ENCODE measurements around the gene OR13C4. TPM values are rescaled to one million over a fixed set of nuclear protein-coding genes. Genes with fewer than 3 reads are reported as not detected.
"Not testable (repeated sequence)": the region's sequence is repeated elsewhere in the genome, so short reads cannot be mapped to it uniquely, and the experiment has no call there.

OR13C4 gene
- total RNA-seq (not detected), total RNA-seq (0 reads per million in 2 donors)

- H3K9me3 ChIP-seq (ENCODE audit: control insufficient read depth, low read length, poor library complexity, severe bottlenecking) = no peaks in the 10 kb centered on the region
- ATAC-seq = no peak
- DNase-seq = no peak
- Mint-ChIP-seq H3K27me3 (no peaks in the 10 kb centered on the region), H3K4me1 (no peaks in the 10 kb centered on the region), H3K27ac (no peak within 1 kb of the TSS), H3K36me3 (ENCODE audit: low read depth) (no peaks in the 10 kb centered on the region), H3K4me3 (no peak within 1 kb of the TSS)
Measured at GRCh38 chr9:104527109-104527508, at the start of gene OR13C4. OR13C4 (minus strand) TSS chr9:104527209; CDS start chr9:104527209, 0 bp downstream.

DNA sequence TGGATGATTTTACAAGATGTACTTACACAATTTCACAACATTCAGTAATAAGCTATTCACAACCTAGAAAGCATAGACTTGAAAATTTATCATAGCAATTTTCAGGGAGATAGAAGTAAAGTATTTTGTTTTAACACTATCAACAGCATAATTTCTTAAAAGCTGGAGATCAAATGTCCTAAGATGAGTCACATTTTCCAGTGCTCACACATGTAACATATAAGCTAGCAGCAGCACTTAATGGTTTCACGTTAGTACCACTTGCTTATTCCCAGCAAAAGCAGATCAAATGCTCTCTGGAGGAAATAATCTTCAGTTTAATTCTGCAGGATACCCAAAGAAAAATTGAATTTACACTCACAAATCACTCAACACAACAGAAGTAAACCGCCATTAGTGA lies 48.4 kb upstream of the OR13C4 start:
- Mint-ChIP-seq H3K4me3 (no peak overlapping the region), H3K27ac (no peak overlapping the region), H3K4me1 (no peaks in the 10 kb centered on the region), H3K36me3 (ENCODE audit: low read depth) (no peaks in the 10 kb centered on the region), H3K27me3 (no peaks in the 10 kb centered on the region)
- DNase-seq (no peak), ATAC-seq (no peak)
- no peaks in the 10 kb centered on the region for H3K9me3 ChIP-seq (ENCODE audit: control insufficient read depth, low read length, poor library complexity, severe bottlenecking)

GRCh38 chr9:104572612-104573011 lies 45.6 kb upstream of the OR13C4 start:
- Mint-ChIP-seq H3K27ac (no peak overlapping the region), H3K4me1 (no peaks in the 10 kb centered on the region), H3K4me3 (no peak overlapping the region), H3K27me3 (no peaks in the 10 kb centered on the region), H3K36me3 (ENCODE audit: low read depth) (no peaks in the 10 kb centered on the region)
- DNase-seq (no peak), ATAC-seq (no peak)
- H3K9me3 ChIP-seq (ENCODE audit: control insufficient read depth, low read length, poor library complexity, severe bottlenecking) = no peaks in the 10 kb centered on the region

- DNase-seq = no peak
- Mint-ChIP-seq H3K27ac (no peak within 1 kb of the TSS), H3K27me3 (no peaks in the 10 kb centered on the region)
Measured at GRCh38 chr9:104568868-104569267, 41.9 kb upstream of the OR13C4 start, which contains the start of gene OR13C8. OR13C8 (plus strand) TSS chr9:104569168; CDS start chr9:104569168, 0 bp downstream.

DNA sequence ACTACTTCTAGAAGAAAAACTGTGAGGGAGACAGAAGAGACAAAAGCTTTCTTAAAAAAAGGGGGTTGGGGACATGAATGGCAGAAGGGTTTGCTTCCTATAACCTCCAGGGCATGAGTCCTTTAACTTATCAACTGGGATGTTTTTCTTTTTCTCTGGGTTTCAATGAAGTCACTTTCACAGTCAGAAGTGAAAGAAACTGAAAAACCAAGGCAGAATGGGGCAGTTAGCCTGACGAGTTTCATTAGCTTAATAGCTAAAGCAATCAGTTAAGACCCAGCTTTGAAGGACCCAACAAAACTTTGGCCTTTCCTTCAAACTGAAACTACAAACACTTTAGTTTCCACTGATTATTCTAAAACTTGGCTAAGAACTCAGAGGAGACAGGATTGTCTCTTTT lies 37.3 kb upstream of the OR13C4 start:
- no peaks in the 10 kb centered on the region for H3K27me3 Mint-ChIP-seq
- ATAC-seq (no peak), DNase-seq (no peak)
- H3K4me1 Mint-ChIP-seq = no peaks in the 10 kb centered on the region
- no peaks in the 10 kb centered on the region for H3K36me3 Mint-ChIP-seq (ENCODE audit: low read depth)
- no peak overlapping the region for H3K4me3 Mint-ChIP-seq
- H3K27ac Mint-ChIP-seq = no peak overlapping the region
- no peaks in the 10 kb centered on the region for H3K9me3 ChIP-seq (ENCODE audit: control insufficient read depth, low read length, poor library complexity, severe bottlenecking)

More at GRCh38 chr9:104568868-104569267, 41.9 kb upstream of the OR13C4 start, which contains the start of gene OR13C8:
- no peaks in the 10 kb centered on the region for H3K4me1 Mint-ChIP-seq
- H3K9me3 ChIP-seq (ENCODE audit: control insufficient read depth, low read length, poor library complexity, severe bottlenecking) = no peaks in the 10 kb centered on the region
- no peaks in the 10 kb centered on the region for H3K36me3 Mint-ChIP-seq (ENCODE audit: low read depth)
- H3K4me3 Mint-ChIP-seq = no peak within 1 kb of the TSS
- no peak for ATAC-seq

DNA sequence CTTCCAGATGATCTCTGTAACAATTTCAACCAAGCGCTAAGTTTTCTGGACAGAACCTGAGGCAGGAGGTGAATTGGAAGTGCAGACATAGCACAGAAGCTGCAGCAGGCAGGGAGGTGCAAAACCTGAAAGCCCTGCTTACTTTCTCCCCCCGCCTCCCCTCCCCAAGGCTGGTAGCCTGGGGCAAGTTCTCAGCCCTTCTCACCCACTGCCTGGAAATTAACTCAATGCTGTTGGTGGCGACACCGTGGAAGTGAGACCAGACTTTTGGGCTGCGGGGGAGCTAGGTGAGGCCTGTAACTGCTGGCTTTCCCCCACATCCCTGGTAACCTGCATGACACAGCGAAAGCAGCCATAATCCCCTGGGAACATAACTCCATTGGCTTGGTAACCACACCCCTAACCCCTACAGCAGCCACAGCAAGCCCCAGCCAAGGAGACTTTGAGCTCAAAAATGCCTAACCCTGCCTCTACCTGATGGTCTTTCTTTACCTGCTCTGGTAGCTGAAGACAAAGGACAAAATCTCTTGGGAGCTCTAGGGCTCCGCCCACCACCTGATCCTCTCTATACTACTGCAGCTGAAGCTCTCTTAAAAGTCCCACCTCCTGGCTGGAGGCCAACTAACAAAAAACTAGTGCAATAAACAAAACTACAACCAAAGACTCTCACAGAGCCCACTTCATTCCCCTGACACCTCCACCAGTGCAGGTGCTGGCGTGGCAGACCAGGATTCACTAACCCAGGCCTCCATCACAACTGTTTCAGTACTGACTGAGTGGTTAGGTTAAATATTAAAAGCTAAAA lies 30.0 kb upstream of the OR13C4 start:
- no peak for DNase-seq
- Mint-ChIP-seq H3K4me3 (no peak overlapping the region), H3K27me3 (no peaks in the 10 kb centered on the region), H3K4me1 (no peaks in the 10 kb centered on the region), H3K36me3 (ENCODE audit: low read depth) (no peaks in the 10 kb centered on the region), H3K27ac (no peak overlapping the region)
- no peaks in the 10 kb centered on the region for H3K9me3 ChIP-seq (ENCODE audit: control insufficient read depth, low read length, poor library complexity, severe bottlenecking)
- no peak for ATAC-seq

GRCh38 chr9:104555521-104555920 lies 28.5 kb upstream of the OR13C4 start:
- Mint-ChIP-seq H3K27me3 (no peaks in the 10 kb centered on the region), H3K4me1 (no peaks in the 10 kb centered on the region), H3K27ac (no peak overlapping the region), H3K4me3 (no peak overlapping the region), H3K36me3 (ENCODE audit: low read depth) (no peaks in the 10 kb centered on the region)
- H3K9me3 ChIP-seq (ENCODE audit: control insufficient read depth, low read length, poor library complexity, severe bottlenecking) = no peaks in the 10 kb centered on the region
- no peak for DNase-seq
- no peak for ATAC-seq

- H3K36me3 Mint-ChIP-seq (ENCODE audit: low read depth) = no peaks in the 10 kb centered on the region
- ATAC-seq (no peak), DNase-seq (no peak)
- H3K9me3 ChIP-seq (ENCODE audit: control insufficient read depth, low read length, poor library complexity, severe bottlenecking) = no peaks in the 10 kb centered on the region
- no peak overlapping the region for H3K27ac Mint-ChIP-seq
- H3K27me3 Mint-ChIP-seq = no peaks in the 10 kb centered on the region
- no peaks in the 10 kb centered on the region for H3K4me1 Mint-ChIP-seq
- no peak overlapping the region for H3K4me3 Mint-ChIP-seq
Measured at GRCh38 chr9:104553261-104553660, 26.3 kb upstream of the OR13C4 start.

DNA sequence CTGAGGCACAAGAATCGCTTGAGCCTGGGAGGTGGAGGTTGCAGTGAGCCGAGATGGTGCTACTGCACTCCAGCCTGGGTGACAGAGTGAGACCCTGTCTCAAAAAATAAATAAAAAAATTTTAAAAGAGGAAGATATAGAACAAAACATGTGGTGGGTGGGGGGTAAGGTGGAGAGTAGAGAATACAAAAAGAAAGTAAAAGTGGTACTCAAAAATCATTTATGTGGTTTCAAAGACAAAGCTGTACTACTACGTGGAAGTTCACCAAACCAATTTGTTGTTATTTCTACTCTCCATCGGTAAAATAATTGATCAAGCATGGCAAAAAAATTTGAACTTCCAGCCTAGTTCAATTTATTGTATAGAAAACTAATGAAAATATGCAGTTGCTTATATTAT lies 17.6 kb upstream of the OR13C4 start:
- Mint-ChIP-seq H3K36me3 (ENCODE audit: low read depth) (no peaks in the 10 kb centered on the region), H3K27ac (no peak overlapping the region)

GRCh38 chr9:104539275-104539674 lies 12.3 kb upstream of the OR13C4 start:
- ATAC-seq = no peak

More for the DNA sequence above, 17.6 kb upstream of the OR13C4 start:
- Mint-ChIP-seq H3K4me3 (no peak overlapping the region), H3K27me3 (no peaks in the 10 kb centered on the region), H3K4me1 (no peaks in the 10 kb centered on the region)
- DNase-seq (no peak), ATAC-seq (no peak)
- no peaks in the 10 kb centered on the region for H3K9me3 ChIP-seq (ENCODE audit: control insufficient read depth, low read length, poor library complexity, severe bottlenecking)

GRCh38 chr9:104536756-104537155 lies 9.7 kb upstream of the OR13C4 start, which contains the start of gene OR13C3:
OR13C3 (minus strand) TSS chr9:104536856; CDS start chr9:104536723, 133 bp downstream.
- no peaks in the 10 kb centered on the region for H3K36me3 Mint-ChIP-seq (ENCODE audit: low read depth)

More at GRCh38 chr9:104539275-104539674, 12.3 kb upstream of the OR13C4 start:
- Mint-ChIP-seq H3K4me3 (no peak overlapping the region), H3K36me3 (ENCODE audit: low read depth) (no peaks in the 10 kb centered on the region), H3K4me1 (no peaks in the 10 kb centered on the region), H3K27me3 (no peaks in the 10 kb centered on the region), H3K27ac (no peak overlapping the region)
- no peaks in the 10 kb centered on the region for H3K9me3 ChIP-seq (ENCODE audit: control insufficient read depth, low read length, poor library complexity, severe bottlenecking)
- DNase-seq = no peak

GRCh38 chr9:104520241-104520640 lies 6.8 kb downstream of the OR13C4 start:
- H3K27ac Mint-ChIP-seq; H3K9me3 ChIP-seq (ENCODE audit: control insufficient read depth, low read length, poor library complexity, severe bottlenecking); ATAC-seq; H3K36me3 Mint-ChIP-seq (ENCODE audit: low read depth); H3K4me1 Mint-ChIP-seq; H3K27me3 Mint-ChIP-seq; H3K4me3 Mint-ChIP-seq; DNase-seq: not testable (repeated sequence)

More at GRCh38 chr9:104536756-104537155, 9.7 kb upstream of the OR13C4 start, which contains the start of gene OR13C3:
- Mint-ChIP-seq H3K27ac (no peak within 1 kb of the TSS), H3K4me3 (no peak within 1 kb of the TSS), H3K4me1 (no peaks in the 10 kb centered on the region), H3K27me3 (no peaks in the 10 kb centered on the region)
- no peaks in the 10 kb centered on the region for H3K9me3 ChIP-seq (ENCODE audit: control insufficient read depth, low read length, poor library complexity, severe bottlenecking)
- DNase-seq = no peak
- ATAC-seq = no peak

DNA sequence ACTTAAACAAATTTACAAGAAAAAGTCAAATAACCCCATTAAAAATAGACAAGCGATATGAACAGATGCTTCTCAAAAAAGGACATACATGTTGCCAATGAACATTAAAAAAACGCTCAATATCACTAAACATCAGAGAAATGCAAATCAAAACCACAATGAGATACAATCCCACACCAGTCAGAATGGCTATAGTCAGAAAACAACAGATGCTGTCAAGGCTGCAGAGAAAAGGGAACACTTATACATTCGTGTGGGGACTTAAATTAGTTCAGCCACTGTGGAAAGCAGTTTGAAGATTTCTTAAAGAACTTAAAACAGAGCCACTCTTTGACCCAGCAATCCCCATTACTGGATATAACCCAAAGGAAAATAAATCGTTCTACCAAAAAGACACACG lies 12.1 kb downstream of the OR13C4 start:
- Mint-ChIP-seq H3K27me3 (peaks cover 4% of the 10 kb centered on the region), H3K36me3 (ENCODE audit: low read depth) (no peaks in the 10 kb centered on the region), H3K27ac (no peak overlapping the region), H3K4me1 (no peaks in the 10 kb centered on the region), H3K4me3 (no peak overlapping the region)
- H3K9me3 ChIP-seq (ENCODE audit: control insufficient read depth, low read length, poor library complexity, severe bottlenecking) = no peaks in the 10 kb centered on the region
- ATAC-seq = no peak
- no peak for DNase-seq

DNA sequence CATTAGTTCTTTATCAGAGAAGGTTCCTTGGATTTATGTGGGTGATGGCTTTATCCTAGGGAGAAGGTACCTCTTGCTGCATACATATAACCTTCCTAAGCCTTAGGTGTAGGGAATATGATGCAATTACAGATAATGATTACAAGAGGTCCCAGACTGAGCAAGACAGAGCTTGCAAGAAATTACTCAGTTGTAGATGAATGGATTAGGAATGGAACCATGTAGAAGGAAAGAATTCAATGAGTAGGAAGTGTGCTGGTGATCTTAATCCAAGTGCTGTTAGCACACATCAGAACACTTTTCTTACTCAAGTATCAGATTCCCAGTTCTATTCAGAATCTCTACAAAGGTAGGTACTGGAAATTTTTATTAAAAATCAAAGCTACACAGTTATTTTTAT lies 20.4 kb downstream of the OR13C4 start:
- Mint-ChIP-seq H3K4me1 (no peaks in the 10 kb centered on the region), H3K27ac (no peak overlapping the region), H3K27me3 (peaks cover 4% of the 10 kb centered on the region), H3K36me3 (ENCODE audit: low read depth) (no peaks in the 10 kb centered on the region), H3K4me3 (no peak overlapping the region)
- no peaks in the 10 kb centered on the region for H3K9me3 ChIP-seq (ENCODE audit: control insufficient read depth, low read length, poor library complexity, severe bottlenecking)
- DNase-seq = no peak
- no peak for ATAC-seq

Measured in T-helper 17 cell (primary cell).